Superior temporal gyrus (tissue), 1 donor: Measurements from ENCODE around the gene RPS6KA2.

Experiments used
- DNase-seq: peaks from one replicate; pipeline ENCODE4 v3.0.0-alpha.2; 2016; ENCODE audit errors: extremely low spot score

The RPS6KA2 gene

DNA sequence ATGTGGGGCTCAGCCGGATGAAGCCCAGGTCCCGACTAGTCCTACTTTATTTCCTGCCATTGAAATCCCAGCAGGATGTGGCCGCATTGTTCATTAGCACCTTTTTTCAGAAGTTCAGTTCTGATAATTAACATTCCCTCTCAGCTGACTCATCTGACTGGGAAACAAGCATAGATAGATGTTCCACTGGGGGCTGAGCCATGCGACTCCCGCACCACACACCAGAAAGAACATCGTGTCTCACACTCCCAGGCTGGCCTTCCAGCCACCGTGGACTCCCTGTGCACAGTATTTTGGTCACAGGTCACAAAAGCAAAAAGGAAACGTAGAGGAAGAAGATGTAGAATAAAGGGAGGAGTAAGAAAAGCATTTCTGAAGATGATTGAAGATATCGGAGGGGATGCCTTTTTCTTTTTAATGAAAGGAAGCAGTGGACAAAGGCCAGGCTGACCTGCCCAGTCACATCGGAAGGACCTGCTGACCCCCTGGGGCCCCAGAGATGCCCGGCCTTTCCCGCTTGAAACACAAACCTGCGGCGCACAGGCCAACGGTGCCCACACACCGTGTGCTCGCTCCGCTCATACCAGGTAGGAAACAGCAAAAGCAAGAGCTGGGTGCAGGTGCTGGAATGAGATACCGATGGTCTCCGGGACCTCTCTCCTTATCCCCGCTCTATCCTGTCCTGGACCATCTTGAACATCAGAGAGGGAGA is 11.8 kb downstream of the RPS6KA2 start:
- DNase-seq: no peak

DNA sequence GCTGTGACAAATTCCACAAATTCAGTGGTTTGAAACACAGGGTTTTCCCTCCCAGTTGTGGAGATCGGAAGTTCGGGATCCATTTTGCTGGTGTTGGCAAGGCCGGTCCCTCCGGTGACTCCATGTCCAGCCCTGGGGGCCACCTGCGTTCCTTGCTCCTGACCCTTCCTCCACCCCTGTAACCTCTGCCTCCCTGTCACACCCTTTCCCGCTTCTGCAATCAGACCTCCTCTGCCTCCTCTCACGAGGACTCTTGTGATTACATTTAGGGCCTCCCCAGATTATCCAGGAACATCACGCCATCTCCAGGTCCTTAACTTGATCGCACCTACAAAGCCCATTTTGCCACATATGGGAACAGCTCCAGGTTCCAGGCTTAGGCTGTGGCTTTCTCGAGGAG is 12.5 kb downstream of the RPS6KA2 start:
- DNase-seq: no peak

DNA sequence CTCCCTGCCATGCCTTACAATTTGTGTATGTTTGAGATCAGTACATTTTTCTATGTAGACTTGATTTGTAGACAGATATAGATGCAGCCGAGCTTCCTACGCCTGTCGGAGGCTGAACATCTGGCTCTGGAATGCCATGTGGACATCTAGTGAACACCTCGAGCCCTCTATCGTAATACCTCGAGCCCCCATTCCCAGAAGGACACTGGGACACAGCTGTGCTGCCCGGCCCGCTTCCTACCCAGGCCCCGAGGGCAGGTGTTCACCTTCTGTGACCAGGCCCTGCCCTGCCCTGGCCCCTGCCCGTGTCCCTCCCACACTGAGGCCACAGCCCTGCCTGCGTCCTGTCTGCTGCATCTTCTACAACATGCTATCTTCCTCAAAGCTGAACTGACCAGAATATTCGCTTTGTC is 12.9 kb downstream of the RPS6KA2 start:
- DNase-seq: no peak

DNA sequence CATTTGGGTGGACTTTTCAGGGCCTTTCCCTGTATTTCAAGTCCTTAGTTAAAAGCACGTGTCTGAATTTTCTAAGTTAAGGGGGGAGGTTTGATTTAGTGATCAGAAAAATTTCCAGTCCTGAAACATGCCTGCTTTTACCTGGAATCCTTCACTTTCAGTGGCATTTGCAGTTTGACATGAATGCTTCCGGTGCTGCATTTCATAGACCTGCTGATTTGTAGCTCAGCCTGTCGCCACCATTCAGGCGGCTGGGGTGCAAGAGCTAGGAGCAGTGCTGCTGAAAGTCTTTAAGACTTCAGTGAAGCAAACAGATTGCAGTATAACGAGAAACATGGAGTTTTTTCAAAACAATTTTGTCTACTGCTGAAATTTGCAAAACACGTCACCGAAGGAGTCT is 14.0 kb downstream of the RPS6KA2 start:
- no peak for DNase-seq

DNA sequence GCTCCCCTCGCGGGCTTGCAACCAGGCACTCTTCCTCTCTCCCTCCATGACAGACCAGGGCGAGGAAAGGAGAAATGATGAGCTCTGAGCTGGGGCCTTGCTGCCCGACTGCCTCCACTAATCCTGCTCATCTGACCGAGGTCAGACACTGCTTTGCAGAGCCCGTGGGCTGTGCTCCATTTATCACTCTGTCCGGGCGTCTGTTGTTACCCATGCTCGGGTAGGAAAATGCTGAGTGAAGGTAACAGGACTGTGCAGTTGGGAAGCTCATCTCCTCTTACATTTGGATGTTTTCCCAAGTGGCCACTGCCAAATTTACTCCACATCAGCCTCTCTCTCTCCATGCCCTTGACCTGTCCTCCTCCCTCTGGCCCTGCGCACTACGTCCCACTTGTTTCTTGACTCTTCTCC is 14.6 kb downstream of the RPS6KA2 start:
- no peak for DNase-seq

DNA sequence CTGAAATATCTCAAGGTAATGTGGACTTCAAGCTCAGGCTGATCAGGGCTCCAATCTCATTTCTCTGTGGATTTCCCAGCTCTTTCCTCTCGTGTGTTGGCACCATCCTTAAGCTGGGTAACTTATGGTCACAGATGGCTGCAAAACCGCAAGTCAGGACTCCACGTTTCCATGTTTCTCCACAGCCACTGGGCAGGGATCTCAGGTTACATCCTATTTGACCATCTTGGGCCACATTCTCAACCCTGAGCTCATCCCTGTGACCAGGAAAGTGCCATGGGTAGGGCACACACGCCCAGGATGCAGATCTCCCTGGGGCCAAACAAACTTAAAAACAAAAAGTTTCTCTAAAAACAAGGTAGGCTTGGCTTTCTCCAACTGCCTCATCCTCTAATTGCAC is 15.4 kb downstream of the RPS6KA2 start:
- DNase-seq: no peak

DNA sequence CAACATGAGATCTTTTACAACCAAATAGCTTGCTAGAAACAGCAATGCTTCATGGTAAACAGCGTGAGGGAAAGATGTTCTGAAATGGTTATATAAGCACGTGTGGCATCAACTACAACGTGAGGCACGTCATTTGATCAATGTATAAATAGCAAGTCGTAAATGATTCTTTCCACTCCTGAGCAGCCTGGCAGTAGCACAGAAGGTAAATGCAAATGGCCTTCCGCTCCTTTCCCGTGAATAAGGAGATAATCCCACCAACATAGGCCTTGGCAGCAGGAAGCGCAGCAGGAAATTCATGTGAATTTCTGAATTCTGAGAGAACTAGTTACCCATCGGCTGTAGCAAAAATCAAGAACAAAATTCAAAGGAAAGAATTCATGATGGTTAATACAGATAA is 17.0 kb downstream of the RPS6KA2 start:
- no peak for DNase-seq

DNA sequence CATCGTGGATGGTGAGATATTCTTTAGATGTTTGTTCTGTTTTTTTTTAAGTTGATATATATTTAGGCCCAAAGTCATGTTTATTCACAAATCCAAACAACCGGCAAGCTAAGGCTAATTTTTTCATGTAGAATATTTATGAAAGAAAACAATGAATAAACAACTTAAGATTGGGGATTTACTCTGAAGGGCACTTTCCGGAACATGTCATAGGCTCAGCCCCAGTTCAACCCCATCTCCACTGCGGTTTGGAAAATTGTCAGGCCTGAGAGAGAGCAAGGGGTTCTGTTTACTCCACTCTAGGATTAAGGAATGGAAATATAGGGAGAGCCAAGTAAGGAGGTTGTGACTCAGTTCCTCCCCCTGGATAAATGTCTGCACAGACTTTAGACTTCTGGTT is 18.3 kb downstream of the RPS6KA2 start:
- DNase-seq: no peak

DNA sequence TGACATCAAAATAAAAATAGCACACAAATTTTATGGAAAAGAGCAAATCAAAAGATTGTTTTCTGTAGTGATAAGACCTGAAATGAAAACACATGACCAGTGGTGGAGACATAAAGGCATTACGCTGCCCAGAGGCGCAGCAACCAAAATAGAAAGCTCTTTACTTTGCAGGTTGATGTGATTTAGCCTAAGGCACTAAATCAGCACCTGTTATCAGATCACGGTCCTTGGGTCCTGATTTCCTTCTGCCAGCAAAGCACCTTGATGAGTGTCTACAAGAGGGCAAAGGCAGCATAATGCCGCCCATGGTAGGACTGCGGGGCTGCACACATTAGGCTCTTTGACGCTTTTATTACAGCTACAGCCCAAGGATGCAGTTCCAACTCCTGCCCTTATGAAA is 21.3 kb downstream of the RPS6KA2 start:
- DNase-seq: no peak

DNA sequence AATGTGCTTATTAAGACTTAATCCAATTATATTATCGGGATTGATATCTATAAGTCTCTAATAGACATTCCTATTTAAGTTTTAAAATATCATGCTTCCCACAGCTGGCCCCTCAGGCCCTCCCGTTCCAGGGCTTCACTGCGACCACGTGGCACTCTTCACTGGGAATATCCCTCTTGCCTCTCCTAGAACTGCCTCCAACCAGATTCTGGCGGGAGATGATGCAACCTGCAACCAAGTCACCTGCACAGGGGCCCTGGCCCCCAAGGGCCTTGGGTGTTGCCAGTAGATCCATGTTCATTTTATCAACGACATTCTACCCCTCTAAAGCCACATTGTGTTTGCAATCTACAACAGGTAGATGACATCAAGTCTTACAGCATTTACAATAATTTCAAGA is 22.1 kb downstream of the RPS6KA2 start:
- DNase-seq: no peak

DNA sequence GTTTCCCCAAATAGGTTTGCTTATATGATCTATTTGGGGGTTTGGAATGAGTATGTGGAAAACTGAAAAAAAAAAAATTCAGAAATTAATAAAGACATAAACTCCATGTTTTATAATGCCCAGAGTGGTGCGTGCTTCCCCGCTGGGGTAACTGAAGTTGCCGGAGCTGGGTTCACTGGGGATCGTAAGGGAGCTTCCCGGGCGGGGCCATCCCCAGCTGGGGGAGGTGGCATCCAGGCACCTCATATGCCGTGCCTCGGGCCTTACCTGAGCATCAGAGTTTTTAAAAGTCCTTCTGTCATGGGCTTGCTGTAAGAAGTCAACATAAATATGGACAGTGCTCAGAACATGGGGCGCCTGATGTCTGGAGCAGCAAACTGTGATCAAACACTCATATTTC is 22.7 kb downstream of the RPS6KA2 start:
- no peak for DNase-seq

DNA sequence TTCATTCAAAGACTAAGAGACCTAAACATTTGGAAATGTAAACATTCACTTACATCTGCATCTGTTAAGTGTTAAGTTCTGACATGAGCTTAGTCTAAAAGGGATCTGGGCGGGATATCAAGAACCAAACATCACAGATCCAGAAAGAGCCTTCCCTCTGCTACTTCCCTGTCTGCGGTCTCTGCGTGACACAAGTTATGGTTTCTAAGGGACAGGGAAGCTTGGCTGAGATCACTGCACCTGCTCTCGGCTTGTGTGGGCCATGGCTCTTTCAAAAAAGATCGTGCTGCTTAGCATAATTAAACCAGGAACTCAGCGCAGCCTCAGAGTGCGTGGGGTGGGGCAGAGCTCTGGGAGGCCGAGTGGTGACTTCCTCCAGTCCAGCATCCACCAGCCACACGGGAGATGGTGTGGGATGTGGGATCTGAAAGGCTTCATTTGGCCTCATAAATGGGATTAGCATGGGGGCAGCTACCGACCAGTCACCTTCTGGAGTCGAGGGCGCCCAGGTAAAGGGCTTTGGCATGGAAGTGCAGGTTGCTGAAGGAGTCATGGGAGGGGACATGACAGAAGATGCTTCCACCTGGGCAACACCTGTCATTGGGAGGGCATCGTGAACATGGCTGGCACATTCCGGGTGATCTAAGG is 23.9 kb downstream of the RPS6KA2 start:
- no peak for DNase-seq

DNA sequence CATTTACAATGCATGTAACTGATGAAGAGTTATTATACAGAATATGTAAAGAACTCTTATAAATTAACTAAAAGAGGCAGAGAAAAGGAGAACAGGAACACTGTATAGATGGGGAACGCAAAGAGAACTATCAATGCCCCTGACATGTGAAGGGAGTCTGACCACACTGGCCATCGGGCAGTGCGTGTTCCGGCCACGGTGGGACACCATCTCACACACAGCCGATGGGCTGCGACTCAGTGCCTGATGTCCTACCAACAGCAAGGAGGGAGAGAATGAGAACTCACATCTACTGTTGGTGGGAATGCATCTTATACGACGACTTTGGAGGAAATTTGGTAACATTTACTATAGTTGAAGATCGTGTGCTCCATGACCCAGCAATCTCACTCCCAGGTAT is 25.1 kb downstream of the RPS6KA2 start:
- no peak for DNase-seq

DNA sequence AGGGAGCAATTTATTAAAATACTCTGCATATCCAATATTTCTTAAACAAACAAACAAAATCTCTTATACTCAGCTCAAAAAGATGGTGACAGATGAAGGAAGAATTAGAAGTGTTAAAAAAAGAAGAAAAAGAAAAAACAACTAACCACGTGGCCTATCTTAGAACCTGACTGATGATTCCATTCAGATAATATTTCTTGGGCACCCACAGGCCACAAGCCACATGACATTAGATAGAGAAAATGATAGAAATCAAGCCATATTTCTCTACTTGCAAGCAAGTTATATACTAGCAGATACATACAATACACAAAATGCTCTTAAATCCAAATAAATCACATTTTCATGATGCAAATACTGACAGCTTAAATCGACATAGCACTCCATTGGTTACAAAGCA is 26.1 kb downstream of the RPS6KA2 start:
- DNase-seq: no peak

DNA sequence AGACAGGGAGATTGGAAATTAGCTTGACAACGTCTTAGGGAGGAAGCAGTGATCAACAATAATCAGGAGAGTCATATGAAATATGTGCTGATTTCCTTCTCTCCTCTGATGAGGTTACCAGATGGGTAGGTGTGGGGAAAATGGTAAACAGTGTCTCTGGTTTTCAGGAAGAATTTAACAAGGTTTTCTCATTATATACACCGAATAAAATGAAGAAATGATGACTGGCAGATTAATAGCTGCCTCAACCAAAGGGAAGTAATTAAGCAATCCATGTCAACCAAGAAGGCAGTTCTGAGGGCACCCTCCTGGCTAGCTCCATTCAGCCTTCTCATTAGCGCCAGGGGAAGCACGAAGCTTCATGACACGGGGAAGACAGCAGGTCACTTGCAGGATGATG is 27.8 kb downstream of the RPS6KA2 start:
- no peak for DNase-seq

DNA sequence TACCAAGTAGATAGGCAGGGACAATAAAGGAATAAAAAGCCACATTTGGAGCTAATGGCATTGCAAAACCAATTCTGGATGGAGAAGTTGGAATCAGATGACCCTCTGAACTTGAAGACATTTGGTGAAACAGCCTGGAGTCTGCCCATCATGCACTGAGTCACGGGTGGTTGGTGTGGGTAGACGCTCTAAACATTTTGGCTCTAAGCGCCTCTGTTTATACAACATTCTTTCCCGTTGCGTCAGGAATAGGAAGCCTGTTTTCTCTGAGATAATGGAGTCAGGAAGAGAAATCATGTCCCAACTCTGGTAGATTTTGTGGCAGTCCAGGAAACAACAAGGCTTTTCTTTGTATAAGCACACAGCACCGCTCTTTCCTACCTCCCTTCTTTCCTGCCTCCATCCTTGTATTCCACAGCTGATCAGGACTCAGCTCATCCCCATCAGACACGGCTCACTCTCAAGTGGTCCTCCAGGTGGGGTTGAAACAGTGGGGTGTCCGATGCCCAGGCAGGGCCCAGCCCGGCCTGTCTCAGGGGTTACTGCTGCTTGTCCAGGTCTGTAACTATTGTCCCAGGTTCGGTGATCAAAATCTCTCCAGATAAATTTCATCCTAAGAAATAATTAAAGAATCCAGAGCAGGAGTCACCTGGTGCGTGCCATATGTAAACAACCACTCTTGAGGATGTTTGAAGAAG is 28.5 kb downstream of the RPS6KA2 start:
- DNase-seq: peak; percentile 64

DNA sequence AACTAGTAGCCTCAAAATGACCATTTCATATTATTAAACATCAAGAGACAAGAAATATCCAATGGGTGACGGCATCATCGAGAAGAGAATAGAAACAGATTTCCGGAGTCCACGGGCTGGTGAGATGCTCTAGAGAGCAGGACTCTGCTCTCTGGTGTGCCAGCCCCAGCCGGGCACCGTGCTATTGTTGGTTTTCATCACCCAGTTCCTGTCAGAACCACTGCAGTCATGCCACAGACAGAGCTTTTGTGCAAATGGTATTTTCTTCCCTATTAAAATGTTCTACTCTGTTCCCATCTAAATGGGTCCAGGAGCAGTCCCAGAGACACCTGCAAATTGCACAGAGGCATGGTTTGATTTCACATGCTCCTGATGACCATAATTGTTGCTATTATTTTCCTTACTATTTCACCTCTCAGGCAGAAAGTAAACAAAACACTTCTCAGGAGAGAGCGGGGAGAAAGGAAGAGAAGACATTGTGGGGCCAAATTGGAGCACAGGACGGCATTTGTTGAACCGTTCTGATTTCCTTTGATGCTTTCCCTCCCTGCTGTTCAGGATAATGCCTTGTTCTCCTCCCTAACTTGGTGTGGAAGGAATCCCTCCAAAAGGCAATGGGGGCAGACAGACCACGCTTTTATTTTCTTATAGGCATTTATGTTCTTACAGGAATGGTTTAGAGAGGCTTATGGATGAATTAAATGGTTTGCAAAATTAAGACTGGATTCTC is 29.2 kb downstream of the RPS6KA2 start:
- DNase-seq: peak; percentile 76

DNA sequence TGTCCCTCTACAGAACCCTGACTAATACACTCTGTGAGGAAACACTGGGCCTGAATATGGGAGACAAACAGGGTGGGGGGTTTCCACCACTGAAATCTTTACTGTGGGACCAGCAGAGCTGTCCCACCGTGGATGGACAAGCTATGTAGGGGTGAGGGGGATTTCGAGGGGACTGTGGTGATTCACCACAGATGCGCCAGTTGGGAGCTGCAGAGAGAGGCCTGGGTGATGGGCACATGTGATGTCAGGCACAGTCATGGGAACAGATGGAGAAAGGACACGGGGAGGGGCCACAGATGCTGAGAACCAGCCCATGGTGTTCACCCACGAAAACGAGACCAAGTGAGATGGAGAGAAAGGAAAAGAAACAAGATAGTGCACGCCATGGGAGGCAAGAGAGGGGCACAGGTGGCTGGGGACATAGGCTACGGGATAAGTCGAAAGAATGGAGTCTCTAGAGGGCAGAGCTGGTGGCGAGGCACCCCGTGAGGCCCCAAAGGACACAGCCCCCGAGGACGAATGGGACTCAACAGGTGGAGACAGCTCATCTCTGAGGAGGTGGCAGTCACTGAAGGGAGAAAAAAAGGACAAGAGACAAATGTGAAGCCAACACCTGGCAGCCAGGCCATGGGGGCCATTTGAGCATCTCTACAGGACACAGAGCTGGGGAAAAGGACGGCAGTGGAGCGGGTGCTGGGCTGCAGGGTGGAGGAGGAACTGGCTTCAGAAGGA is 30.1 kb downstream of the RPS6KA2 start:
- no peak for DNase-seq

DNA sequence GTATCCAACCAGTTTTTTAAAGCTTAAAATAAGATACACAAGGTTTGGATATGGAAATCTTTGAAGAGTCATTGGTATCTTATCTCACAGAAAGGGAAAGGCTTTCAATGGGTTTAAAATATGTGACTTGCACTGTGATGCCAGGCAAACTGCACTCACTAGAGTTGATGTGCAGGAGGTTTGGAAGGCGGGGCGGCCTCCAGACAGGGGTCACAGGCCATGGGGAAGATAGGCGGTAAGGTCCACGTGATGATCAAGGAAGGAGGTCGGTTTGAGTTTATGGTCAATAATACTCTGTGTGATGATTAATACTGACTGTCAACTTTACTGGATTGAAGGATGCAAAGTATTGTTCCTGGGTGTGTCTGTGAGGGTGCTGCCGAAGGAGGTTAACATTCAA is 31.1 kb downstream of the RPS6KA2 start:
- no peak for DNase-seq

DNA sequence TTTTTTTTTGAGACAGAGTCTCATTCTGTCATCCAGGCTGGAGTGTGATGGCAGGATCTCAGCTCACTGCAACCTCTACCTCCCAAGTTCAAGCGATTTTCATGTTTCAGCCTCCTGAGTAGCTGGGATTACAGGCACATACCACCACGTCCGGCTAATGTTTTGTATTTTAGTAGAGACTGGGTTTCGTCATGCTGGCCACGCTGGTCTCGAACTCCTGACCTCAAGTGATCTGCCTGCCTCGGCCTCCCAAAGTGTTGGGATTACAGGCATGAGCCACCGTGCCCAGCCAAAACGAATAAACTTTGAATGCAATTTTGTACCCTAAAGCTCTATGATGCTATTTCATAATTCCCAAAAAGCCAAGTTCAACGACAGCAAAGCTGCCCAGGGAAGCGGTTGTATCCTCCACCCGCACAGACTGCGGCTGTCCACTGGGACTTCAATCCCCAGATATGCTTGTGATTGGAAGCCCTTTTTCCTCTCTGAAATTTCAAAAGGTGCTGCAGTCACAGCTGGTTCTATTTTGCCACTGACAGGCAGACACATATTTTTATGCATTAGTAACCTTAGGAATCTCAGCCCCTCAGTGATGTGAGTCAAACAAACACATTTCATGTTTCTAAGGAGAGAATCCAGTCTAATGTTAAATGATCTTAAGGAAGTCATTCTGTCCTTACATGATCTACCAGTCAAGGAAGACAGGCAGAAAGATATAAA is 31.8 kb downstream of the RPS6KA2 start:
- no peak for DNase-seq

DNA sequence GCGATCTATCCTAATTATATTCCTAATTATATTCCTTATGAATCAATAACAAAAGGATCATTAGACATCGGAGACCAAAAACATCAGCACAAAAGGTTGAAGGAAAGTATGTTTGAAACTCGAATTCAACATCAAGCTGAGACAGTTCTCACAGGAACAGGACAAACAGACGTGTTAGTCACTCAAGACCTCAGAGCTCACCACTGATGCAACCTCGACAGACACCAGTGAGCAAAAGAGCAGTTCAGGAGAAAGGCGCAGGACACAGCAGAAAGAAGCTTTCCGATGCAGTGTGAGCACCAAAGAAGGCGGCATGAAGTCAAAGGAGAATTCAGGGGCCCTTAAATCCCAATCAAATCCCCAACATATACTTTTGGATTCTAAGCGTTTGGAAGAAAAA is 34.2 kb downstream of the RPS6KA2 start:
- DNase-seq: no peak
